Loucy (cell line): ENCODE data around the gene CHIT1.

Experiments
- H2AFZ ChIP-seq: fragments of 200-600 bp; sonication (generic); 2 replicates; pipeline ENCODE4 v1.6.0; 2016; ENCODE audit warnings: antibody characterized with exemption, mild to moderate bottlenecking, low read length, moderate library complexity
- H3F3A ChIP-seq: fragments of 200-600 bp; 2 replicates; pipeline ENCODE4 v1.6.0; 2016; ENCODE audit warnings: antibody characterized with exemption, low read depth, mild to moderate bottlenecking
- H3K27me3 ChIP-seq: fragments of 200-600 bp; sonication (generic); 2 replicates; pipeline ENCODE4 v1.6.1; 2014; ENCODE audit warnings: low read length, mild to moderate bottlenecking; ENCODE audit not compliant: insufficient read depth, poor library complexity, severe bottlenecking
- H3K36me3 ChIP-seq: fragments of 200-600 bp; sonication (generic); 2 replicates; pipeline ENCODE4 v1.6.1; 2016; ENCODE audit warnings: low read length; ENCODE audit not compliant: insufficient read depth
- H3K4me1 ChIP-seq: fragments of 200-600 bp; sonication (generic); 2 replicates; pipeline ENCODE4 v1.5.1; 2014; ENCODE audit warnings: low read length, mild to moderate bottlenecking; ENCODE audit not compliant: insufficient read depth, poor library complexity, severe bottlenecking
- H3K4me2 ChIP-seq: fragments of 200-600 bp; sonication (generic); 2 replicates; pipeline ENCODE4 v1.6.0; 2014; ENCODE audit warnings: antibody characterized with exemption, low read length, low read depth, mild to moderate bottlenecking; ENCODE audit not compliant: poor library complexity, severe bottlenecking
- H3K4me3 ChIP-seq: fragments of 200-600 bp; sonication (generic); 2 replicates; pipeline ENCODE4 v1.5.1; 2014; ENCODE audit warnings: low read length, mild to moderate bottlenecking, mixed read lengths; ENCODE audit not compliant: poor library complexity, severe bottlenecking
- H3K79me2 ChIP-seq: fragments of 200-600 bp; sonication (generic); 2 replicates; pipeline ENCODE4 v1.6.1; 2014; ENCODE audit warnings: low read length; ENCODE audit not compliant: insufficient read depth
- H3K9ac ChIP-seq: fragments of 200-600 bp; sonication (generic); 2 replicates; pipeline ENCODE4 v1.6.0; 2014; ENCODE audit warnings: mild to moderate bottlenecking, low read depth, low read length, moderate library complexity; ENCODE audit not compliant: poor library complexity, severe bottlenecking
- H3K9me2 ChIP-seq: fragments of 200-600 bp; sonication (generic); replicated peaks from 2 replicates; pipeline ENCODE4 v1.6.1; 2016; ENCODE audit warnings: low read depth, low read length, mixed read lengths
- H3K9me3 ChIP-seq: fragments of 200-600 bp; sonication (generic); 2 replicates; pipeline ENCODE4 v1.6.1; 2014; ENCODE audit warnings: mild to moderate bottlenecking, antibody characterized with exemption, low read length, low read depth; ENCODE audit not compliant: insufficient read depth
- H4K20me1 ChIP-seq: fragments of 200-600 bp; sonication (generic); 2 replicates; pipeline ENCODE4 v1.6.0; 2014; ENCODE audit warnings: antibody characterized with exemption, low read length, mild to moderate bottlenecking; ENCODE audit not compliant: insufficient read depth, poor library complexity, severe bottlenecking
- CTCF ChIP-seq: fragments of 200-600 bp; sonication (generic); conservative IDR thresholded peaks from 2 replicates; pipeline ENCODE4 v1.5.1; 2014; ENCODE audit warnings: mild to moderate bottlenecking, antibody characterized with exemption, low read length
- EZH2phosphoT487 ChIP-seq: fragments of 200-600 bp; IDR thresholded peaks from 2 replicates; pipeline ENCODE4 v1.6.1; 2018; ENCODE audit warnings: antibody characterized with exemption, mild to moderate bottlenecking, moderate library complexity, borderline replicate concordance

CHIT1 gene

GRCh38 chr1:203225071-203225470 is 4.4 kb downstream of the CHIT1 start:
- TF ChIP-seq EZH2phosphoT487, result no peak
- TF ChIP-seq CTCF, result no peak

DNA sequence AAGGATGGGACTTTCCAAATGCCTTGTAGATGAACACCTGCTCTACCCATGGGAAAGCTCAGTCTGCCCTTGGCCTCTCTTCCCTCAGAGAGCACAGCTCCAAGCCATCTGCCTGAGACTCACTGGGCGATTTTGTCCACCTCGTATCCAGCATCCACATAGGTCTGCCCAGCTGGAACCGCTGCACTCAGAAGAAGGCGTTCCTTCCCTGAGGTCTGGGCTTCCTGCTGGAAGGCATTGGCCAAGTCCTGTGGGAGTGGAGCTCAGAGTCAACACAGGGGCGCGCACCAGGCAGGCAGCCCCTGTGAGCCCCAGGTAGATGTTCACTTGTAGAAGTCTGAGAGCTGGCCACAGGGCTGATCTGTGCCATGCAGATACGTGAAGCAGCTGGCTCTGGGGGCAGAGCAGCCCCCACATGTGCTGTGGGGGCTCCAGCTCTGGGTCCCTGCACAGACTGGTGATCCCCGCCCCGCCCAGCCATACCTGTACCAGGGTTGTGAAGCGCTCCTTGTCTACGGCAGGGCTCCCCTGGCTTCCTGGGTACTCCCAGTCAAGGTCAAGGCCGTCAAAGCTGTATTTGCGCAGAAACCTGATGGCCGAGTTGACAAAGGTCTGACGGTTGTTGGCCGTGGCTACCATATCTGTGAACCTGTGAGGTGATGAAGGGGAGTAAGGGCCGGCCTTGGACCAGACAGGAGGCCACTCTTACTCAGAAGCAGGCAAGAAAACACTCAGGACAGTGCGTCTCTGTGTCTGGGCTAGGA is 6.3 kb downstream of the CHIT1 start:
- H3K9me2 ChIP-seq, result no peaks in the 10 kb centered on the region
- H3K27me3 ChIP-seq, result no peaks in the 10 kb centered on the region
- no peaks in the 10 kb centered on the region for H4K20me1 ChIP-seq
- H3K9ac ChIP-seq, result no peak overlapping the region
- H3K36me3 ChIP-seq, result no peaks in the 10 kb centered on the region
- no peak overlapping the region for H3K4me3 ChIP-seq
- no peaks in the 10 kb centered on the region for H3K9me3 ChIP-seq
- peaks cover 3% of the 10 kb centered on the region for H3K4me1 ChIP-seq
- no peak overlapping the region for H3K4me2 ChIP-seq
- no peaks in the 10 kb centered on the region for H3K79me2 ChIP-seq
- H3F3A ChIP-seq, result no peaks in the 10 kb centered on the region
- no peak overlapping the region for H2AFZ ChIP-seq
- TF ChIP-seq EZH2phosphoT487 (no peak), CTCF (no peak)

More at GRCh38 chr1:203225071-203225470, 4.4 kb downstream of the CHIT1 start:
- no peaks in the 10 kb centered on the region for H3F3A ChIP-seq
- no peaks in the 10 kb centered on the region for H3K9me3 ChIP-seq
- no peaks in the 10 kb centered on the region for H3K27me3 ChIP-seq
- no peaks in the 10 kb centered on the region for H4K20me1 ChIP-seq
- no peaks in the 10 kb centered on the region for H3K36me3 ChIP-seq
- H3K79me2 ChIP-seq, result no peaks in the 10 kb centered on the region
- H3K4me2 ChIP-seq, result no peak overlapping the region
- no peak overlapping the region for H2AFZ ChIP-seq
- H3K4me3 ChIP-seq, result no peak overlapping the region
- peaks cover 19% of the 10 kb centered on the region for H3K4me1 ChIP-seq
- H3K9ac ChIP-seq, result no peak overlapping the region
- H3K9me2 ChIP-seq, result no peaks in the 10 kb centered on the region

- no peak for TF ChIP-seq CTCF
- TF ChIP-seq EZH2phosphoT487, result no peak
- Histone ChIP-seq H3K9me2 (no peaks in the 10 kb centered on the region), H3K36me3 (no peaks in the 10 kb centered on the region), H3K4me1 (peaks cover 9% of the 10 kb centered on the region), H3K4me3 (no peak overlapping the region), H3K9me3 (no peaks in the 10 kb centered on the region), H3K9ac (no peak overlapping the region), H3F3A (no peaks in the 10 kb centered on the region), H3K27me3 (no peaks in the 10 kb centered on the region), H4K20me1 (no peaks in the 10 kb centered on the region), H2AFZ (no peak overlapping the region), H3K4me2 (no peak overlapping the region), H3K79me2 (no peaks in the 10 kb centered on the region)
These were observed 9.5 kb downstream of the CHIT1 start for GRCh38 chr1:203219934-203220333.
